DMS53 treated with DMSO at 0.1 percent for 48 hours (cell line): Measurements from ENCODE around the gene TNFRSF19.
"Not testable (repeated sequence)": the region's sequence is repeated elsewhere in the genome, so short reads cannot be mapped to it uniquely, and the experiment has no call there.

Experiments
- DNase-seq: peaks from one replicate; lab custom pipeline; 2025; ENCODE audit not compliant: unreplicated experiment; lab: John Stamatoyannopoulos, UW

The TNFRSF19 gene

GRCh38 chr13:23567906-23568460 lies 2.2 kb upstream of the TNFRSF19 start:
- no peak for DNase-seq

- DNase-seq = no peak
These were observed 706 bp downstream of the TNFRSF19 start for GRCh38 chr13:23570921-23571315.

- no peak for DNase-seq
These were observed 1.2 kb downstream of the TNFRSF19 start for GRCh38 chr13:23571431-23571830.

GRCh38 chr13:23572836-23573235 lies 2.6 kb downstream of the TNFRSF19 start:
- DNase-seq = no peak

- no peak for DNase-seq
These were observed 4.4 kb downstream of the TNFRSF19 start for GRCh38 chr13:23574421-23575145.

GRCh38 chr13:23575632-23576031 lies 5.4 kb downstream of the TNFRSF19 start:
- DNase-seq = no peak

GRCh38 chr13:23578411-23579071 lies 8.3 kb downstream of the TNFRSF19 start:
- peak; percentile 71 for DNase-seq

- peak; percentile 70 for DNase-seq
These were observed 9.1 kb downstream of the TNFRSF19 start for GRCh38 chr13:23579072-23579895.

- DNase-seq = peak; percentile 19
These were observed 9.9 kb downstream of the TNFRSF19 start for GRCh38 chr13:23579896-23580683.

GRCh38 chr13:23580684-23581060 lies 10.5 kb downstream of the TNFRSF19 start:
- no peak for DNase-seq

GRCh38 chr13:23583491-23583890 lies 13.3 kb downstream of the TNFRSF19 start:
- no peak for DNase-seq

GRCh38 chr13:23584275-23584674 lies 14.1 kb downstream of the TNFRSF19 start:
- DNase-seq = no peak

- DNase-seq = no peak
These were observed 16.1 kb downstream of the TNFRSF19 start for GRCh38 chr13:23586336-23586735.

- no peak for DNase-seq
These were observed 18.5 kb downstream of the TNFRSF19 start for GRCh38 chr13:23588666-23589065.

- no peak for DNase-seq
These were observed 22.4 kb downstream of the TNFRSF19 start for GRCh38 chr13:23592596-23592995.

GRCh38 chr13:23593148-23593547 lies 22.9 kb downstream of the TNFRSF19 start:
- no peak for DNase-seq

- not testable (repeated sequence) for DNase-seq
These were observed 24.1 kb downstream of the TNFRSF19 start for GRCh38 chr13:23594290-23594689.

GRCh38 chr13:23598369-23598768 lies 28.2 kb downstream of the TNFRSF19 start:
- no peak for DNase-seq

GRCh38 chr13:23599083-23599925 lies 29.1 kb downstream of the TNFRSF19 start:
- no peak for DNase-seq

GRCh38 chr13:23600100-23600499 lies 29.9 kb downstream of the TNFRSF19 start:
- no peak for DNase-seq
